ENCODE data around the gene IL13RA1. TPM values are rescaled to one million over a fixed set of nuclear protein-coding genes. Genes with fewer than 3 reads are reported as not detected.
"Not testable (repeated sequence)": the region's sequence is repeated elsewhere in the genome, so short reads cannot be mapped to it uniquely, and the experiment has no call there.

The IL13RA1 gene
- total and polyA plus RNA-seq, 2 of the 13 experiments (the other 11 are each of a cell fraction or from before 2014, with no cell fraction given): 56.6 to 73.5 TPM

- no peak for TF ChIP-seq ZNF580 (CRISPR knock-in tag; IDR thresholded peaks at IDR 0.05; ENCODE audit: borderline replicate concordance, low read depth)
- no peak for TF ChIP-seq NONO (IDR thresholded peaks at IDR 0.05)
- no peak for TF ChIP-seq NONO (CRISPR knock-in tag; conservative IDR thresholded peaks at IDR 0.05)
These were observed 3.3 kb downstream of the IL13RA1 start (continued) for GRCh38 chrX:118730500-118731247.

GRCh38 chrX:118732551-118732950, 5.1 kb downstream of the IL13RA1 start:
- BruUV-seq (replicated peaks); in situ Hi-C loops (cut with HindIII; ENCODE audit: extremely low pct_ligation_motif_present, low pct_unique_long_range_greater_than_20kb): not testable (repeated sequence)
- peaks cover 72% of the 10 kb centered on the region for H3K79me2 ChIP-seq (ENCODE audit: insufficient read depth, low read length)

GRCh38 chrX:118734909-118735308, 7.5 kb downstream of the IL13RA1 start:
- POLR2A ChIA-PET: interaction anchor here (0.8 kb wide), 1 partner anchor 8 kb away, joined by 3 read pairs; no protein-coding TSS in a partner anchor
- FAIRE-seq: no peak
- CTCF ChIA-PET (ENCODE audit: low intra/inter-chr PET ratio, low total read pairs): no interaction called here

More at GRCh38 chrX:118732551-118732950, 5.1 kb downstream of the IL13RA1 start:
- H3K9ac ChIP-seq (ENCODE audit: insufficient read depth, low read depth, low read length); POLR2A ChIA-PET; intact Hi-C loops (cut with micrococcal nuclease; ENCODE audit: unreplicated experiment); H3K9me3 ChIP-seq (ENCODE audit: low read length); ATAC-seq; H3K4me3 ChIP-seq (replicated peaks in 1 of 3; ENCODE audit: insufficient read depth in 1 of 3, low read depth in 2 of 3, low read length in 3 of 3); H3K27ac ChIP-seq (ENCODE audit: extremely low read length, insufficient read depth, low read length); H2AFZ ChIP-seq (ENCODE audit: low read length); H3K36me3 ChIP-seq (replicated peaks in 1 of 2; ENCODE audit: control insufficient read depth in 1 of 2, insufficient read depth in 2 of 2, low read length in 2 of 2); CTCF ChIA-PET (ENCODE audit: low intra/inter-chr PET ratio, low total read pairs); H4K20me1 ChIP-seq (ENCODE audit: insufficient read depth, low read length); DNase-seq (ENCODE audit: low spot score); H3K27me3 ChIP-seq (ENCODE audit: control insufficient read depth in 1 of 2, insufficient read depth in 2 of 2, low read length in 2 of 2); H3K4me2 ChIP-seq (ENCODE audit: low read depth, low read length); FAIRE-seq: not testable (repeated sequence)
- peaks cover 52% of the 10 kb centered on the region for H3K4me1 ChIP-seq (ENCODE audit: insufficient read depth, low read length)
- WGBS (ENCODE audit: low lambda C conversion rate): 91% methylated on average over 3 of the region's 3 CpGs

More at GRCh38 chrX:118734909-118735308, 7.5 kb downstream of the IL13RA1 start:
- no peak for TF ChIP-seq NFE2L2 (IDR thresholded peaks at IDR 0.05; ENCODE audit: low read length)
- TF ChIP-seq NFKB2 (CRISPR knock-in tag; IDR thresholded peaks at IDR 0.05; ENCODE audit: borderline replicate concordance): no peak
- TF ChIP-seq HCFC1 (IDR thresholded peaks at IDR 0.05; ENCODE audit: low read depth, low read length): no peak
- no peak for TF ChIP-seq ZBTB2 (CRISPR knock-in tag; IDR thresholded peaks at IDR 0.05; ENCODE audit: low read depth)
- TF ChIP-seq MAFF (IDR thresholded peaks at IDR 0.05; ENCODE audit: low read depth, low read length): no peak
- TF ChIP-seq HBP1 (CRISPR knock-in tag; IDR thresholded peaks at IDR 0.05; ENCODE audit: low read depth): no peak
- TF ChIP-seq ZNF501 (CRISPR knock-in tag; IDR thresholded peaks at IDR 0.05): no peak
- no peak for TF ChIP-seq ZNF3 (CRISPR knock-in tag; IDR thresholded peaks at IDR 0.05)
- no peak for TF ChIP-seq MED1 (CRISPR knock-in tag; IDR thresholded peaks at IDR 0.05)
- no peak for TF ChIP-seq CBX5 (CRISPR knock-in tag; IDR thresholded peaks at IDR 0.05; ENCODE audit: borderline replicate concordance)
- intact Hi-C loops (cut with micrococcal nuclease; ENCODE audit: unreplicated experiment) (no loop called here), in situ Hi-C loops (cut with HindIII; ENCODE audit: extremely low pct_ligation_motif_present, low pct_unique_long_range_greater_than_20kb) (no loop called here)
- Histone ChIP-seq H4K20me1 (ENCODE audit: insufficient read depth, low read length) (0 out of 2 replicates have a peak, but pooled peaks cover 3% of the 10 kb centered on the region), H3K9me3 (ENCODE audit: low read length) (no peaks in the 10 kb centered on the region), H3K4me1 (ENCODE audit: insufficient read depth, low read length) (peaks cover 44% of the 10 kb centered on the region), H2AFZ (ENCODE audit: low read length) (no peak overlapping the region), H3K36me3 (replicated peaks in 1 of 2; ENCODE audit: control insufficient read depth in 1 of 2, insufficient read depth in 2 of 2, low read length in 2 of 2) (no peaks in the 10 kb centered on the region), H3K9ac (ENCODE audit: insufficient read depth, low read depth, low read length) (no peak overlapping the region), H3K4me2 (ENCODE audit: low read depth, low read length) (no peak overlapping the region), H3K27ac (ENCODE audit: extremely low read length, insufficient read depth, low read length) (no peak overlapping the region), H3K4me3 (replicated peaks in 1 of 3; ENCODE audit: insufficient read depth in 1 of 3, low read depth in 2 of 3, low read length in 3 of 3) (no peak overlapping the region), H3K27me3 (ENCODE audit: control insufficient read depth in 1 of 2, insufficient read depth in 2 of 2, low read length in 2 of 2) (no peaks in the 10 kb centered on the region), H3K79me2 (ENCODE audit: insufficient read depth, low read length) (peaks cover 65% of the 10 kb centered on the region)
- WGBS (ENCODE audit: low lambda C conversion rate): 100% methylated on average over 2 of the region's 2 CpGs
- ATAC-seq: no peak
- no peak for DNase-seq (ENCODE audit: low spot score)
- BruUV-seq (replicated peaks): no TSS peak
